Tibial nerve (tissue), 4 donors: Measurements from ENCODE around the gene TSPAN5.

ENCODE experiments used
- EP300 ChIP-seq, 2 donors: sonication (generic); formaldehyde crosslinking; IDR thresholded peaks; one replicate each; pipeline ENCODE4 v1.6.1; 2017; ENCODE audit warnings: antibody characterized with exemption in 2 of 2, mild to moderate bottlenecking in 1 of 2
- POLR2A ChIP-seq, 2 donors: fragments of 450-650 bp; IDR thresholded peaks; one replicate each; pipeline ENCODE4 v1.6.1; 2017; ENCODE audit warnings: antibody characterized with exemption in 2 of 2, mild to moderate bottlenecking in 2 of 2, moderate library complexity in 2 of 2
- TF ChIP-seq, protein P1 (sequence below), 5 experiments: fragments of 200-600 bp in 3 of 5; fragments of 450-650 bp in 2 of 5; sonication (generic) in 3 of 5; IDR thresholded peaks; one replicate each; pipeline ENCODE4 v1.5.1; 2016 to 2019; ENCODE audit warnings: antibody characterized with exemption in 5 of 5, mild to moderate bottlenecking in 3 of 5, moderate library complexity in 2 of 5

DNA sequence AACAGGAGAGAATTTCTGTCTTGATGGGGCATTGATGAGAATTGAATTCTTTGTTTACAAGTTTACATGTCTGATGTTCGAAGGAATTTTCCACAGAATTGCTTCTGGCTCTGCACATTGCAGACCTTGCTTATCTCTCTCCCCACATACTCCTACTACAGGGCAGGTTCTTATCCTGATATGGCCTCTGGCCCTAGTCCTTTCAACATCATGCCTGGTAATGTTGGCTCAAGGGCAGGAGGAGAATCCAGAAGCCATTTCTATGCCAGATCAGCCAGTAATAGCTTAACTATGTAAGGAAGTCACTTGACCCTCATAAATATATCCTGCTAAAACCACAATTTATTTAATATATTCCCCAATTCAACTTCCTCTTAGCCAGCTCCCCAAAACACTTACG lies 24.3 kb upstream of the TSPAN5 start:
- TF ChIP-seq, protein P1, sequence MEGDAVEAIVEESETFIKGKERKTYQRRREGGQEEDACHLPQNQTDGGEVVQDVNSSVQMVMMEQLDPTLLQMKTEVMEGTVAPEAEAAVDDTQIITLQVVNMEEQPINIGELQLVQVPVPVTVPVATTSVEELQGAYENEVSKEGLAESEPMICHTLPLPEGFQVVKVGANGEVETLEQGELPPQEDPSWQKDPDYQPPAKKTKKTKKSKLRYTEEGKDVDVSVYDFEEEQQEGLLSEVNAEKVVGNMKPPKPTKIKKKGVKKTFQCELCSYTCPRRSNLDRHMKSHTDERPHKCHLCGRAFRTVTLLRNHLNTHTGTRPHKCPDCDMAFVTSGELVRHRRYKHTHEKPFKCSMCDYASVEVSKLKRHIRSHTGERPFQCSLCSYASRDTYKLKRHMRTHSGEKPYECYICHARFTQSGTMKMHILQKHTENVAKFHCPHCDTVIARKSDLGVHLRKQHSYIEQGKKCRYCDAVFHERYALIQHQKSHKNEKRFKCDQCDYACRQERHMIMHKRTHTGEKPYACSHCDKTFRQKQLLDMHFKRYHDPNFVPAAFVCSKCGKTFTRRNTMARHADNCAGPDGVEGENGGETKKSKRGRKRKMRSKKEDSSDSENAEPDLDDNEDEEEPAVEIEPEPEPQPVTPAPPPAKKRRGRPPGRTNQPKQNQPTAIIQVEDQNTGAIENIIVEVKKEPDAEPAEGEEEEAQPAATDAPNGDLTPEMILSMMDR (IDR thresholded peaks at IDR 0.05): no peak
- TF ChIP-seq EP300 (IDR thresholded peaks at IDR 0.05) (no peak), POLR2A (IDR thresholded peaks at IDR 0.05) (no peak)
